OCI-LY3 (cell line): Measurements from ENCODE around the gene AKT3.
A peak's percentile ranks its signal among the peaks of the same experiment; 100 is the strongest.

Experiments used
- H2AFZ ChIP-seq: fragments of 200-600, 300-600 bp; shearing (Covaris generic); 2 replicates; pipeline ENCODE4 v1.6.0; 2014; ENCODE audit warnings: antibody characterized with exemption, low read depth, low read length
- H3K27ac ChIP-seq: fragments of 200-600, 300-600 bp; sonication (generic); 2 replicates; pipeline ENCODE4 v1.5.1; 2014; ENCODE audit warnings: mild to moderate bottlenecking, low read length, moderate library complexity, mixed read lengths
- H3K27me3 ChIP-seq: fragments of 200-600, 300-600 bp; sonication (generic); 2 replicates; pipeline ENCODE4 v1.6.1; 2014; ENCODE audit warnings: low read depth, low read length, mixed read lengths
- H3K36me3 ChIP-seq: fragments of 200-600, 300-600 bp; sonication (generic); replicated peaks from 2 replicates; pipeline ENCODE3; 2014; ENCODE audit warnings: low read depth, low read length, mixed read lengths
- H3K4me1 ChIP-seq: fragments of 300-600, 200-600 bp; sonication (generic); 2 replicates; pipeline ENCODE4 v1.6.1; 2014; ENCODE audit warnings: low read length, mixed read lengths
- H3K4me2 ChIP-seq: fragments of 200-600, 300-600 bp; sonication (generic); 2 replicates; pipeline ENCODE4 v1.6.1; 2014; ENCODE audit warnings: low read length, mixed read lengths
- H3K4me3 ChIP-seq: fragments of 300-600, 200-600 bp; sonication (generic); 2 replicates; pipeline ENCODE4 v1.5.1; 2014; ENCODE audit warnings: antibody characterized with exemption, mild to moderate bottlenecking, low read length, moderate library complexity
- H3K79me2 ChIP-seq: fragments of 300-600, 200-600 bp; shearing (Covaris generic); 2 replicates; pipeline ENCODE4 v1.6.1; 2014; ENCODE audit warnings: mild to moderate bottlenecking, low read length, mixed read lengths
- H3K9ac ChIP-seq: fragments of 300-600, 200-600 bp; shearing (Covaris generic); 2 replicates; pipeline ENCODE4 v1.6.0; 2014; ENCODE audit warnings: mild to moderate bottlenecking, low read length, moderate library complexity
- H3K9me3 ChIP-seq: fragments of 200-600, 300-600 bp; shearing (Covaris generic); 2 replicates; pipeline ENCODE4 v1.6.1; 2014; ENCODE audit warnings: low read length, mixed read lengths; ENCODE audit not compliant: insufficient read depth
- H4K20me1 ChIP-seq: fragments of 200-600, 300-600 bp; sonication (generic); 2 replicates; pipeline ENCODE4 v1.6.1; 2016; ENCODE audit warnings: low read length, mixed read lengths; ENCODE audit not compliant: insufficient read depth
- EZH2phosphoT487 ChIP-seq: fragments of 200-600 bp; shearing (Covaris generic); IDR thresholded peaks from 2 replicates; pipeline ENCODE4 v1.6.1; 2018; ENCODE audit warnings: antibody characterized with exemption, mixed run types, low read depth
- TF ChIP-seq, protein P1 (sequence below): fragments of 200-600, 300-600 bp; sonication (generic); IDR thresholded peaks from 2 replicates; pipeline ENCODE4 v1.5.1; 2014; ENCODE audit warnings: antibody characterized with exemption, low read length, low read depth

AKT3 gene

DNA sequence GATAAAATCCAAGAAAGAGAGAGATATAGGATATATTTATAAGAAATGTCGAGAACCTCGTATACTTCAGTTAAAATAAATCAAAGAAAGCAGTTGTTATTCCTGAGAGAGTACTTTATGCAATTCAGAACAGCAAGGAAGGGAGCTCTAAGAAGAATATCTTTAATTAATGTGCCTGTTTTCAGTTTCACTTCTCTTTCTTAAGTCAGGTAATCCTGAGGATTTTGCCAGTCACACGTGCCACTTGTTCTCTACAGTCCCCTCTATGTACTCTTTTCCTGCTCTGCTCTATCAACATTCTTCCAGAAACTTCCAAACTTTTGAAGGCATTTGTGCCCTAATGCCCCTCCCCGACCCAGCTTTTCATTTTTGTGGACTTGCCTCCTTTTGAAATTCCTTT is 211.9 kb downstream of the AKT3 start:
- Histone ChIP-seq H3K79me2 (no peaks in the 10 kb centered on the region), H2AFZ (no peak overlapping the region), H3K9me3 (no peaks in the 10 kb centered on the region), H3K36me3 (peaks cover 5% of the 10 kb centered on the region), H3K9ac (no peak overlapping the region), H4K20me1 (no peaks in the 10 kb centered on the region), H3K27me3 (no peaks in the 10 kb centered on the region), H3K27ac (no peak overlapping the region), H3K4me3 (no peak overlapping the region), H3K4me1 (peaks cover 9% of the 10 kb centered on the region), H3K4me2 (peak overlapping the region; percentile 21)
- no peak for TF ChIP-seq EZH2phosphoT487
- TF ChIP-seq, protein P1, sequence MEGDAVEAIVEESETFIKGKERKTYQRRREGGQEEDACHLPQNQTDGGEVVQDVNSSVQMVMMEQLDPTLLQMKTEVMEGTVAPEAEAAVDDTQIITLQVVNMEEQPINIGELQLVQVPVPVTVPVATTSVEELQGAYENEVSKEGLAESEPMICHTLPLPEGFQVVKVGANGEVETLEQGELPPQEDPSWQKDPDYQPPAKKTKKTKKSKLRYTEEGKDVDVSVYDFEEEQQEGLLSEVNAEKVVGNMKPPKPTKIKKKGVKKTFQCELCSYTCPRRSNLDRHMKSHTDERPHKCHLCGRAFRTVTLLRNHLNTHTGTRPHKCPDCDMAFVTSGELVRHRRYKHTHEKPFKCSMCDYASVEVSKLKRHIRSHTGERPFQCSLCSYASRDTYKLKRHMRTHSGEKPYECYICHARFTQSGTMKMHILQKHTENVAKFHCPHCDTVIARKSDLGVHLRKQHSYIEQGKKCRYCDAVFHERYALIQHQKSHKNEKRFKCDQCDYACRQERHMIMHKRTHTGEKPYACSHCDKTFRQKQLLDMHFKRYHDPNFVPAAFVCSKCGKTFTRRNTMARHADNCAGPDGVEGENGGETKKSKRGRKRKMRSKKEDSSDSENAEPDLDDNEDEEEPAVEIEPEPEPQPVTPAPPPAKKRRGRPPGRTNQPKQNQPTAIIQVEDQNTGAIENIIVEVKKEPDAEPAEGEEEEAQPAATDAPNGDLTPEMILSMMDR: no peak

DNA sequence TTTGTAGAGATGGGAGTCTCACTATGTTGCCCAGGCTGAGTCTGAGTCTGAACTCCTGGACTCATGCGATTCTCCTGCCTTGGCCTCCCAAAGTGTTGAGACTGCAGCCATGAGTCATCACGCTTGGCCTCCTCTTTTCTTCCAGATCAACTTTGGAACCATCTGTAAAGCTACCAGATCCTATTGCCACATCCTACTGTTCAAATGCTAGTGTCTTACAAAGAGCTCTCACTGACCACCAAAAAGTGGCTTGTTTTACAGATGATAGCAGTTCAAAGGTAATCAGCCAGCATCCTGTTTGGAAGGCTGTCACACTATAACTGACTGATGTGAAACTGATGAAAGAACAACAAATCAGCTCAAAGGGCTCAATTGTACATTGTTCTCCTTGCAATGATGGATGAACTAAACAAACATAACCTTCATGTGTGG is 221.6 kb downstream of the AKT3 start:
- no peak overlapping the region for H2AFZ ChIP-seq
- H3K79me2 ChIP-seq: no peaks in the 10 kb centered on the region
- H3K27me3 ChIP-seq: no peaks in the 10 kb centered on the region
- H3K36me3 ChIP-seq: peaks cover 19% of the 10 kb centered on the region
- no peak overlapping the region for H3K9ac ChIP-seq
- no peak overlapping the region for H3K27ac ChIP-seq
- no peaks in the 10 kb centered on the region for H4K20me1 ChIP-seq
- TF ChIP-seq, protein P1: no peak
- no peak for TF ChIP-seq EZH2phosphoT487
- H3K4me3 ChIP-seq: no peak overlapping the region
- H3K4me2 ChIP-seq: no peak overlapping the region
- H3K4me1 ChIP-seq: no peaks in the 10 kb centered on the region
- H3K9me3 ChIP-seq: peaks cover 5% of the 10 kb centered on the region; the same call in 1 of the 2 replicates

DNA sequence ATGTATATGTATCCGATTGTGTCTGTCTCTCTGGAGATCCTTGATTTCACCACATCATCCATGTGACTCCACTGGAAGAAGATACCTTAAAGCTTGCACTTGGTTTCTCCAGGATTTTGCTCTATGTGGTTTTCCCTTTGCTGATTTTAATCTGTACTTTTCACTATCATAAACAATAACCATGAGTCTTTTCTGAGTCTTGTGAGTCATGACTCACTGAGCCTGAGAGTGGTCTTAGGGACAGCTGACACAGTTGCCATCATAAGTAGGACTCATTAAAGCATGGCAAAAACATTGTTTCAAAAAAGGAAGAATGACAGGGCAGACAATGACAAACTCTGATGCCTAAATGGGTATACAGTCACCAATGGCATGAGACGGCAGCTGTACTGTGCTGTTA is 226.2 kb downstream of the AKT3 start:
- H3K9me3 ChIP-seq: peaks cover 10% of the 10 kb centered on the region; the same call in 1 of the 2 replicates
- no peak overlapping the region for H3K9ac ChIP-seq
- H3K4me1 ChIP-seq: no peaks in the 10 kb centered on the region
- H3K36me3 ChIP-seq: peaks cover 30% of the 10 kb centered on the region
- H3K27ac ChIP-seq: no peak overlapping the region
- TF ChIP-seq, protein P1: no peak
- TF ChIP-seq EZH2phosphoT487: no peak
- H3K4me2 ChIP-seq: no peak overlapping the region
- no peaks in the 10 kb centered on the region for H3K27me3 ChIP-seq
- no peak overlapping the region for H3K4me3 ChIP-seq
- H4K20me1 ChIP-seq: no peaks in the 10 kb centered on the region
- no peak overlapping the region for H2AFZ ChIP-seq
- H3K79me2 ChIP-seq: no peaks in the 10 kb centered on the region

DNA sequence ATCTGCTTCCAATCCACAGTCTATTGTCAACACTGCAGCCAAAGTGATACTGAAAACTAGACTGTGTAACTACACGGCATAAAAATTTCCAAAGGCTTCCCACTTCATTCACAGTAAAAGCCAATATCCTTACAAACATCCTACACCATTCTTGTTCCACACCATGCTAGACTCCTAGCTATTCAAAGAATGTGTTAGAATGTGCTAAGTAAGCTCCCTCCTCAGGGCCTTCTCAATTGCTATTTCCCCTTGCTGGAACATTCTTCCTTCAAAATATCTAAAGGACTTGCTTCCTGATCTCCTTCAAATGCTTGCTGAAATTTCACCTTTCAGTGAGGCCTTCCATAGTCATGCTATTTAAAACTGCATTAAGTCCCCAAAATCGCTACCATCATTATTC is 228.1 kb downstream of the AKT3 start:
- Histone ChIP-seq H4K20me1 (no peaks in the 10 kb centered on the region), H3K27ac (no peak overlapping the region), H2AFZ (no peak overlapping the region), H3K27me3 (no peaks in the 10 kb centered on the region), H3K4me3 (no peak overlapping the region), H3K36me3 (peaks cover 30% of the 10 kb centered on the region), H3K4me1 (no peaks in the 10 kb centered on the region), H3K9me3 (peaks cover 10% of the 10 kb centered on the region; the same call in 1 of the 2 replicates), H3K79me2 (no peaks in the 10 kb centered on the region), H3K9ac (no peak overlapping the region), H3K4me2 (no peak overlapping the region)
- TF ChIP-seq, protein P1: no peak
- no peak for TF ChIP-seq EZH2phosphoT487
